Heart right ventricle (tissue), 16 donors: Measurements from ENCODE around the gene RERG. TPM values are rescaled to one million over a fixed set of nuclear protein-coding genes. Genes with fewer than 3 reads are reported as not detected.
"Not testable (repeated sequence)": the region's sequence is repeated elsewhere in the genome, so short reads cannot be mapped to it uniquely, and the experiment has no call there.

ENCODE experiments used
- ATAC-seq, 8 donors: fragments of 200-7000 bp; cut with Tn5 transposase; one replicate each; pipeline ENCODE4 v1.9.1; 2020; ENCODE audit warnings: mild to moderate bottlenecking in 8 of 8, moderate library complexity in 8 of 8, moderate number of reproducible peaks in 1 of 8
- DNase-seq, 2 donors: peaks; one replicate each; pipeline ENCODE4 v3.0.0-alpha.2; 2020
- H3K27ac ChIP-seq, 10 donors: fragments of 200-600 bp; sonication (generic) in 2 of 10; one replicate each; pipeline versions ENCODE4 v1.5.0 to v1.8.0; 2020 to 2022; ENCODE audit warnings: mild to moderate bottlenecking in 3 of 10
- H3K27me3 ChIP-seq, 7 donors: fragments of 200-600 bp; one replicate each; pipeline ENCODE4 v1.8.0; 2021 to 2022; ENCODE audit warnings: mild to moderate bottlenecking in 2 of 7
- H3K36me3 ChIP-seq, 9 donors: fragments of 200-600 bp; sonication (generic) in 1 of 9; one replicate each; pipeline versions ENCODE4 v1.5.0 to v1.8.0; 2020 to 2022; ENCODE audit warnings: mild to moderate bottlenecking in 2 of 9
- H3K4me1 ChIP-seq, 9 donors: fragments of 200-600 bp; sonication (generic) in 1 of 9; one replicate each; pipeline versions ENCODE4 v1.5.0 to v1.8.0; 2020 to 2022; ENCODE audit warnings: mild to moderate bottlenecking in 4 of 9
- H3K4me3 ChIP-seq, 10 donors: fragments of 200-600 bp; sonication (generic) in 2 of 10; one replicate each; pipeline versions ENCODE4 v1.5.0 to v1.8.0; 2020 to 2022; ENCODE audit warnings: mild to moderate bottlenecking in 7 of 10, moderate library complexity in 2 of 10
- H3K9me3 ChIP-seq, 11 donors: fragments of 200-600 bp in 10 of 11; sonication (generic) in 2 of 11; one replicate each; pipeline versions ENCODE4 v1.5.0 to v1.8.0; 2013 to 2022; ENCODE audit warnings: mild to moderate bottlenecking in 2 of 11, control low read depth in 1 of 11, moderate library complexity in 1 of 11
- WGBS, 2 donors: extraction: QIAGEN DNeasy Blood & Tissue Kit; methylation state at CpG; one replicate each; pipeline ENCODE4 v1.1.7; 2013; ENCODE audit warnings: inconsistent platforms in 1 of 2; 5-methylcytosine and 5-hydroxymethylcytosine counted together
- intact Hi-C, 10 donors: fragments of 100-400 bp; cut with DNase I; formaldehyde crosslinking; loops; one replicate each; pipeline versions ENCODE4 v1.11.1 to v1.14.2; 2022
- polyA plus RNA-seq, 2 donors: library from polyadenylated mRNA; stranded (reverse); fragments of 200-250 nt; gene quantifications; one replicate each; pipeline ENCODE4 v1.2.3, GENCODE V29; 2013
- total RNA-seq, 10 donors: library from RNA; stranded (reverse); fragmentation: NEBNext Ultra II Directional in 3 of 10; extraction: Animal tissue kit (Norgen Biotek cat#: 25700) in 3 of 10; gene quantifications; one replicate each; pipeline versions ENCODE4 v1.2.1 to v1.2.4, GENCODE V29; 2021 to 2023
- TF ChIP-seq, protein P1 (sequence below), 9 donors: fragments of 200-600 bp; sonication (generic) in 2 of 9; IDR thresholded peaks; one replicate each; pipeline versions ENCODE4 v1.5.0 to v1.8.0; 2021 to 2022; ENCODE audit warnings: antibody characterized with exemption in 9 of 9, mild to moderate bottlenecking in 5 of 9, moderate library complexity in 1 of 9
- donor health status: Arrhythmogenic right ventricular cardiomyopathy.
- donor health status: ischemic (EF 13 %, LVEDD 7.1; RV severe dilation, severe dysfunction).
- donor health status: healthy with polysubstance abuse.
- donor health status: DM: no; HTN: yes; CAD: no.
- donor health status: DM: no; HTN: no; CAD: no.
- donor health status: ischemic (EF 25% LVEDD 6.9; RV normal size, moderate dysfunction).
- donor health status: ischemic (EF 25% LVEDD 5.7; RV mildly dilated, moderate dysfunction).
- donor health status: healthy.
- donor health status: DM: yes; HTN: yes; CAD: no.
- donor health status: Ischemic cardiomyopathy.
- donor health status: ischemic (EF 35%, LVEDD 5.7; RV mildly dilated, moderate dysfunction).
- donor health status: nonischemic (EF 11% LVEDD 7.7; RV severe dilation, severe dysfunction).
- donor health status: DM: yes; HTN: yes; CAD: no.
- donor health status: PGD.
- donor health status: ischemic (EF 29% LVEDD 5.4; RV normal size, mild dysfunction).
- donor health status: nonischemic (EF 23%, LVEDD 6.1; RV moderate dilation, normal function).

Gene RERG
- total and polyA plus RNA-seq, 12 donors: 2.1 to 9.7 (median 2.7) TPM

DNA sequence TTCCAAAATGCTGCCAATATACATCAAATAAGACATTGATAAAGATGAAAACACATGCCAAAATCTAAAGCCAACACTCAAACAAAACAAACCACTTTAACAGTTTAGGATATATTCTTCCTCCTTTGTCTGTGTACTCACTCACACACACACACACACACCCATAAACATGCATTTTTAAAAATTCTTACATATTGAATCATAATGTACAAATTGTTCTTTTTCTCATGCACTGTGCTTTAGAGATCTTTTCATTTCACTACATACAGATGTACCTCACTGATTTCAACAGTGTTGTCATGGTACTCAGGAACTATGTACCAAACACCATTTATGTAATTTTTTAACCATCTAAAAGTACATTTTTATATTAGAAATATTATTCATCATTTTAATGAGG is 9.5 kb upstream of the RERG start:
- DNase-seq (no peak), ATAC-seq (no peak)
- peaks cover 0 to 5% (median 0%) of the 10 kb centered on the region in 9 donors for H3K4me1 ChIP-seq
- H3K4me3 ChIP-seq: no peak overlapping the region
- H3K36me3 ChIP-seq: no peaks in the 10 kb centered on the region
- TF ChIP-seq, protein P1, sequence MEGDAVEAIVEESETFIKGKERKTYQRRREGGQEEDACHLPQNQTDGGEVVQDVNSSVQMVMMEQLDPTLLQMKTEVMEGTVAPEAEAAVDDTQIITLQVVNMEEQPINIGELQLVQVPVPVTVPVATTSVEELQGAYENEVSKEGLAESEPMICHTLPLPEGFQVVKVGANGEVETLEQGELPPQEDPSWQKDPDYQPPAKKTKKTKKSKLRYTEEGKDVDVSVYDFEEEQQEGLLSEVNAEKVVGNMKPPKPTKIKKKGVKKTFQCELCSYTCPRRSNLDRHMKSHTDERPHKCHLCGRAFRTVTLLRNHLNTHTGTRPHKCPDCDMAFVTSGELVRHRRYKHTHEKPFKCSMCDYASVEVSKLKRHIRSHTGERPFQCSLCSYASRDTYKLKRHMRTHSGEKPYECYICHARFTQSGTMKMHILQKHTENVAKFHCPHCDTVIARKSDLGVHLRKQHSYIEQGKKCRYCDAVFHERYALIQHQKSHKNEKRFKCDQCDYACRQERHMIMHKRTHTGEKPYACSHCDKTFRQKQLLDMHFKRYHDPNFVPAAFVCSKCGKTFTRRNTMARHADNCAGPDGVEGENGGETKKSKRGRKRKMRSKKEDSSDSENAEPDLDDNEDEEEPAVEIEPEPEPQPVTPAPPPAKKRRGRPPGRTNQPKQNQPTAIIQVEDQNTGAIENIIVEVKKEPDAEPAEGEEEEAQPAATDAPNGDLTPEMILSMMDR (IDR thresholded peaks at IDR 0.05): no peak
- peaks cover 0 to 6% (median 0%) of the 10 kb centered on the region in 11 donors for H3K9me3 ChIP-seq
- H3K27ac ChIP-seq: no peak overlapping the region
- intact Hi-C loops: loop anchor here in 1 of 10 donors (5.0 kb wide), 1 partner anchor 37 kb away; no protein-coding TSS in a partner anchor
- peaks cover 0 to 15% (median 0%) of the 10 kb centered on the region in 7 donors for H3K27me3 ChIP-seq

DNA sequence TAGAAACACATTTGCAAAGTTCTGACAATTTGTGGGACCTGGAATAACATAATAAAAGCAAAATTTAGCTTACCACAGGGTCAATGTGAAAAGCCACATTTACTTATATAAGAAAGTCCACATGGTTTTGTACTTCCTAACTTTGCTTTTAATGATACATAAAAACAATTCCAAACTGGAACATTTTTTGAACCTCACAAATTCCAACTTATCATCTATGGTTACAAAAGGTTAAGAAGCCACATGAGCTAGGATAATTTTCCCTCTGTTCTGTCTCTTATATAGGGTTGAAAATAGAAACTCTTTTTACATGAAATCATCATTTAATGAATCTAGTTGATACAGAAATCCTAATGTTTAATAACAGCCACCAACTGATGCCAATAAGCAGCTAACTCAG is 8.9 kb upstream of the RERG start:
- intact Hi-C loops: loop anchor here in 1 of 10 donors (5.0 kb wide), 1 partner anchor 37 kb away; no protein-coding TSS in a partner anchor
- peaks cover 0 to 19% (median 0%) of the 10 kb centered on the region in 7 donors for H3K27me3 ChIP-seq
- H3K4me3 ChIP-seq: no peak overlapping the region
- peaks cover 0 to 5% (median 0%) of the 10 kb centered on the region in 9 donors for H3K4me1 ChIP-seq
- no peak for DNase-seq
- H3K27ac ChIP-seq: no peak overlapping the region
- no peaks in the 10 kb centered on the region for H3K36me3 ChIP-seq
- TF ChIP-seq, protein P1 (IDR thresholded peaks at IDR 0.05): no peak
- no peak for ATAC-seq
- H3K9me3 ChIP-seq: peaks cover 0 to 4% (median 0%) of the 10 kb centered on the region in 11 donors

DNA sequence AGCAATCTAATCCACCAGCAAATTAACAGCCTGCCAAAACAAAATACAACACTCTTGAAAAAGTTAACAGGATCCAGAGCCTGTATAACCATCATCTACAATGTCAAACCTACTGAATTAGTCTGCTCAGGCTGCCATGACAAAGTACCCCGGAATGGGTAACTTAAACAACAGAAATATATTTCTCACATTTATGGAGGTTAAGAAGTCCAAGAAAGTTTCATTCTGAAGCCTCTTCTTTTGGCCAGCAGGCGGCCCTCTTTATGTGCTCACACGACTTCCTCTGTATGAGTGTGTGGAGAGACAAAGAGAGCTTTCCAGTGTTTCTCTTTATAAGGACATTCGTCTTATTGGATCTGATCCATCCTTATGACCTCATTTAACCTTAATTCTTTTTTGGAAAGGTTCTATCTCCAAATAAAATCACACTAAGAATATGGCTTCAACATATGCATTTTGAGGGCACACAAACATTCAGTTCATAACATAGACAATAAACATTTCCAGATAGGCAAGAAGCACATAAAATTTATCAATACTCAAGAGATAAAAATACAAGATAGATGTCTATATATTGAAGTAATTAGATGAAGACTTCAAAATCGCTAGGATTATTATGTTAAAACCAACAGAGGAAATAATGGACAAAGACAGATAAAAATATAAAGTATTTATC is 5.9 kb upstream of the RERG start:
- no peak overlapping the region for H3K27ac ChIP-seq
- TF ChIP-seq, protein P1 (IDR thresholded peaks at IDR 0.05): peak; percentile 29 to 69 (median 61)

DNA sequence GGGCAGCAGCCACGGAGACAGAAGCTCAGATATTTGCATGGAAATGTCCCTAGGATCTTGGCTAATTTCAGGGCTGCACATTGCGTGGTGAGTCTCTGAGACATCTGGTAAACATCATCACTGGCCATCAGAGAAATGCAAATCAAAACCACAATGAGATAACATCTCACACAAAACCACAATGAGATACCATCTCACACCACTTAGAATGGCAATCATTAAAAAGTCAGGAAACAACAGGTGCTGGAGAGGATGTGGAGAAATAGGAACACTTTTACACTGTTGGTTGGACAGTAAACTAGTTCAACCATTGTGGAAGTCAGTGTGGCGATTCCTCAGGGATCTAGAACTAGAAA is 4.6 kb upstream of the RERG start:
- peaks cover 0 to 46% (median 0%) of the 10 kb centered on the region in 7 donors for H3K27me3 ChIP-seq
- 69 to 71% methylated on average over 2 to 3 of the region's 3 CpGs for WGBS, 2 donors
- not testable (repeated sequence) for H3K27ac ChIP-seq, H3K36me3 ChIP-seq, H3K4me3 ChIP-seq, H3K9me3 ChIP-seq, ATAC-seq, DNase-seq
- intact Hi-C loops: loop anchor here in 7 of 10 donors (1.0 to 10.0 kb wide), 6 partner anchors 41 to 501 kb away; partner anchors contain the start of gene ART4 (in 2 of the 7)
- peaks cover 0 to 18% (median 4%) of the 10 kb centered on the region in 9 donors for H3K4me1 ChIP-seq

More for the DNA sequence above, 5.9 kb upstream of the RERG start:
- peak in 1 of 2 donors; percentile 26 for DNase-seq
- Histone ChIP-seq H3K36me3 (no peaks in the 10 kb centered on the region), H3K9me3 (no peaks in the 10 kb centered on the region), H3K4me1 (peaks cover 0 to 5% (median 0%) of the 10 kb centered on the region in 9 donors), H3K27me3 (peaks cover 0 to 41% (median 0%) of the 10 kb centered on the region in 7 donors), H3K4me3 (no peak overlapping the region)
- ATAC-seq: peak in 4 of 8 donors; percentile 35 to 63 (median 54)
- intact Hi-C loops: loop anchor here in 7 of 10 donors (5.0 to 10.0 kb wide), 5 partner anchors 40 to 502 kb away; partner anchors contain the start of gene ART4 (in 2 of the 7)
- 13 to 15% methylated on average over 5 of the region's 5 CpGs for WGBS, 2 donors
